Hepatocyte (in vitro differentiated cells): ENCODE results near the gene HECTD4. TPM values are rescaled to one million over a fixed set of nuclear protein-coding genes. Genes with fewer than 3 reads are reported as not detected.

Experiments
- DNase-seq: peaks from one replicate; pipeline ENCODE4 v3.0.0-alpha.2; 2016; ENCODE audit warnings: low spot score
- H2AFZ ChIP-seq: fragments of 200-600 bp; sonication (generic); 2 replicates; pipeline ENCODE4 v1.6.0; 2016; ENCODE audit warnings: antibody characterized with exemption, mild to moderate bottlenecking
- H3K27ac ChIP-seq: fragments of 200-600 bp; sonication (generic); 2 replicates; pipeline ENCODE4 v1.5.1; 2016; ENCODE audit warnings: mild to moderate bottlenecking
- H3K27me3 ChIP-seq: fragments of 200-600 bp; sonication (generic); 2 replicates; pipeline ENCODE4 v1.6.1; 2016
- H3K36me3 ChIP-seq: fragments of 200-600 bp; sonication (generic); replicated peaks from 2 replicates; pipeline ENCODE4 v1.5.1; 2016; ENCODE audit warnings: low read depth; ENCODE audit not compliant: insufficient read depth
- H3K4me1 ChIP-seq: fragments of 200-600 bp; sonication (generic); 2 replicates; pipeline ENCODE4 v1.5.1; 2016; ENCODE audit warnings: mild to moderate bottlenecking, moderate library complexity; ENCODE audit not compliant: insufficient read depth
- H3K4me2 ChIP-seq: fragments of 200-600 bp; sonication (generic); 2 replicates; pipeline ENCODE4 v1.6.0; 2016
- H3K4me3 ChIP-seq: fragments of 200-600 bp; sonication (generic); 2 replicates; pipeline ENCODE4 v1.5.1; 2016; ENCODE audit warnings: mild to moderate bottlenecking
- H3K79me2 ChIP-seq: fragments of 200-600 bp; sonication (generic); 2 replicates; pipeline ENCODE4 v1.6.0; 2017; ENCODE audit warnings: mild to moderate bottlenecking
- H3K9me2 ChIP-seq: fragments of 200-600 bp; sonication (generic); replicated peaks from 2 replicates; pipeline ENCODE4 v1.6.0; 2017; ENCODE audit warnings: mild to moderate bottlenecking; ENCODE audit not compliant: insufficient read depth
- H3K9me3 ChIP-seq: fragments of 200-600 bp; sonication (generic); 2 replicates; pipeline ENCODE4 v1.5.1; 2016; ENCODE audit warnings: low read depth, mild to moderate bottlenecking
- H4K20me1 ChIP-seq: fragments of 200-600 bp; sonication (generic); 2 replicates; pipeline ENCODE4 v1.6.0; 2016; ENCODE audit warnings: mild to moderate bottlenecking; ENCODE audit not compliant: insufficient read depth, poor library complexity, severe bottlenecking
- CTCF ChIP-seq: fragments of 200-600 bp; sonication (generic); IDR thresholded peaks from 2 replicates; pipeline ENCODE4 v1.5.1; 2016; ENCODE audit warnings: antibody characterized with exemption, mild to moderate bottlenecking; ENCODE audit not compliant: poor library complexity
- EZH2 ChIP-seq: fragments of 200-600 bp; sonication (generic); IDR thresholded peaks from 2 replicates; pipeline ENCODE4 v1.6.1; 2016; ENCODE audit warnings: antibody characterized with exemption, mild to moderate bottlenecking, borderline replicate concordance
- EZH2phosphoT487 ChIP-seq: fragments of 200-600 bp; sonication (generic); IDR thresholded peaks from one replicate; pipeline ENCODE4 v1.6.1; 2018; ENCODE audit warnings: antibody characterized with exemption, mild to moderate bottlenecking, low read depth, moderate library complexity; ENCODE audit not compliant: unreplicated experiment, severe bottlenecking
- WGBS: methylation state at CpG from one replicate; pipeline ENCODE4 v1.1.6; 2016; ENCODE audit warnings: low lambda C conversion rate; ENCODE audit errors: missing lambda C conversion rate; 5-methylcytosine and 5-hydroxymethylcytosine counted together
- polyA plus RNA-seq: library from polyadenylated mRNA; unstranded; fragments of >200 nt; fragmentation: Nextera tagmentation; extraction: Ambion mirVana; gene quantifications from 2 replicates; pipeline ENCODE4 v1.2.1, GENCODE V29; 2016
- total RNA-seq: library from RNA; depleted of rRNA; stranded (reverse); fragments of >200 nt; gene quantifications from 2 replicates; pipeline ENCODE4 v1.2.3, GENCODE V29; 2014

The HECTD4 gene
- total and polyA plus RNA-seq, 2 experiments from 2014 or later, result 22.7 to 27.1 TPM

GRCh38 chr12:112285600-112286401, 96.4 kb downstream of the HECTD4 start:
- DNase-seq, result no peak
- H3K9me2 ChIP-seq, result no peaks in the 10 kb centered on the region
- no peak overlapping the region for H3K27ac ChIP-seq
- no peaks in the 10 kb centered on the region for H3K4me1 ChIP-seq
- no peaks in the 10 kb centered on the region for H4K20me1 ChIP-seq
- no peak overlapping the region for H3K4me3 ChIP-seq
- H2AFZ ChIP-seq, result no peak overlapping the region
- WGBS, result 78% methylated on average over 5 of the region's 5 CpGs
- peaks cover 5% of the 10 kb centered on the region for H3K9me3 ChIP-seq
- H3K4me2 ChIP-seq, result no peak overlapping the region
- TF ChIP-seq CTCF, result no peak
- TF ChIP-seq EZH2phosphoT487, result no peak
- TF ChIP-seq EZH2, result no peak
- no peaks in the 10 kb centered on the region for H3K27me3 ChIP-seq
- H3K79me2 ChIP-seq, result peaks cover 14% of the 10 kb centered on the region
- H3K36me3 ChIP-seq, result no peaks in the 10 kb centered on the region

- Histone ChIP-seq H3K27me3 (no peaks in the 10 kb centered on the region), H3K4me3 (no peak overlapping the region), H2AFZ (no peak overlapping the region), H4K20me1 (no peaks in the 10 kb centered on the region), H3K4me1 (no peaks in the 10 kb centered on the region), H3K79me2 (peaks cover 14% of the 10 kb centered on the region), H3K4me2 (no peak overlapping the region), H3K27ac (no peak overlapping the region), H3K9me3 (no peaks in the 10 kb centered on the region), H3K9me2 (no peaks in the 10 kb centered on the region), H3K36me3 (no peaks in the 10 kb centered on the region)
- TF ChIP-seq EZH2phosphoT487, result no peak
- TF ChIP-seq CTCF, result no peak
- WGBS, result 90% methylated on average over 2 of the region's 2 CpGs
- DNase-seq, result no peak
Observed at GRCh38 chr12:112283546-112283945, 98.7 kb downstream of the HECTD4 start.

- Histone ChIP-seq H3K4me1 (no peaks in the 10 kb centered on the region), H3K9me2 (no peaks in the 10 kb centered on the region), H3K79me2 (peaks cover 14% of the 10 kb centered on the region), H4K20me1 (no peaks in the 10 kb centered on the region), H3K4me2 (no peak overlapping the region), H3K27ac (no peak overlapping the region), H3K4me3 (no peak overlapping the region), H3K9me3 (no peaks in the 10 kb centered on the region), H3K27me3 (no peaks in the 10 kb centered on the region), H3K36me3 (no peaks in the 10 kb centered on the region), H2AFZ (no peak overlapping the region)
- TF ChIP-seq EZH2 (no peak), CTCF (no peak), EZH2phosphoT487 (no peak)
- WGBS, result 95% methylated on average over 8 of the region's 8 CpGs
- no peak for DNase-seq
Observed at GRCh38 chr12:112282920-112283319, 99.3 kb downstream of the HECTD4 start.
